Hepatocyte (in vitro differentiated cells): ENCODE measurements around the gene TRMT44.

ENCODE experiments used
- CTCF ChIP-seq: fragments of 200-600 bp; sonication (generic); IDR thresholded peaks from 2 replicates; pipeline ENCODE4 v1.5.1; 2016; ENCODE audit warnings: antibody characterized with exemption, mild to moderate bottlenecking; ENCODE audit not compliant: poor library complexity
- EZH2 ChIP-seq: fragments of 200-600 bp; sonication (generic); IDR thresholded peaks from 2 replicates; pipeline ENCODE4 v1.6.1; 2016; ENCODE audit warnings: antibody characterized with exemption, mild to moderate bottlenecking, borderline replicate concordance
- EZH2phosphoT487 ChIP-seq: fragments of 200-600 bp; sonication (generic); IDR thresholded peaks from one replicate; pipeline ENCODE4 v1.6.1; 2018; ENCODE audit warnings: antibody characterized with exemption, mild to moderate bottlenecking, low read depth, moderate library complexity; ENCODE audit not compliant: unreplicated experiment, severe bottlenecking

DNA sequence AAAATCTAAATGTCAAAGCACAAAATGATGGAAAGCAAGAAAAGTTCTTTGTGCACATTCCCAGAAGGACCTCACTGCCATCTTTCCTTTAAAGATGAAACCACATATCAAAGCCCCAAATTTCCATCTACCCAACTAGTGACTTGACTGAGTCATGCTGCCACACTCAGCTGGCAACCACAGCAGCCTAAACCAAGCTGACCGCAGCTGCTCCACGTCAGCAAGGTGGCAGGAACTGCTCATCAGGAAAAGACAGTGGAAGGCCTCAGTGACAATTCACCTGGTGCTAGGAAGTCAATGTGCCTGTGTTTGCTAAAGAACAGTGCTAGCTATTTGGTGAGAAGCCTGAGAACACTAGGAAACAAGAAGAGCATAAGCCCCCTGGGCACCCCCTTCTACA lies 26.2 kb upstream of the TRMT44 start:
- no peak for TF ChIP-seq CTCF
- TF ChIP-seq EZH2 = no peak
- TF ChIP-seq EZH2phosphoT487 = no peak
